SH-SY5Y (cell line): Measurements from ENCODE around the gene STARD9.

Experiments
- GATA2 ChIP-seq: IDR thresholded peaks from 2 replicates; pipeline ENCODE4 v1.6.1; 2011; ENCODE audit warnings: mild to moderate bottlenecking, low read depth, low read length
- GATA3 ChIP-seq: IDR thresholded peaks from 2 replicates; pipeline ENCODE4 v1.6.1; 2011; ENCODE audit warnings: low read depth, mild to moderate bottlenecking, low read length, moderate library complexity

- TF ChIP-seq GATA2: no peak
- no peak for TF ChIP-seq GATA3
Observed at GRCh38 chr15:42721916-42722315, 146.5 kb downstream of the STARD9 start.
